ENCODE data around the gene WWOX. TPM values are rescaled to one million over a fixed set of nuclear protein-coding genes. Genes with fewer than 3 reads are reported as not detected.

WWOX gene
- total RNA-seq, 3 donors from 2014 or later (not counting 1 experiment from before 2014, with no cell fraction given): 21.0 to 29.8 (median 27.0) TPM

- no peak overlapping the region for H3K27ac Mint-ChIP-seq
- Histone ChIP-seq H3K9me3 (ENCODE audit: control insufficient read depth, insufficient read depth, low read length) (no peaks in the 10 kb centered on the region), H3K27me3 (ENCODE audit: control insufficient read depth, insufficient read depth, low read length) (no peaks in the 10 kb centered on the region), H3K36me3 (ENCODE audit: control insufficient read depth, insufficient read depth, low read length) (no peaks in the 10 kb centered on the region), H3K4me1 (ENCODE audit: control insufficient read depth, insufficient read depth, low read length) (no peaks in the 10 kb centered on the region), H3K27ac (ENCODE audit: low read length) (no peak overlapping the region), H3K4me3 (ENCODE audit: low read length) (no peak overlapping the region)
- no peak for DNase-seq
- no peak for ATAC-seq
- no peak overlapping the region for H3K4me3 Mint-ChIP-seq
- H3K36me3 Mint-ChIP-seq: no peaks in the 10 kb centered on the region
- H3K4me1 Mint-ChIP-seq: no peaks in the 10 kb centered on the region
- no peaks in the 10 kb centered on the region for H3K9me3 Mint-ChIP-seq
- intact Hi-C loops (cut with micrococcal nuclease): no loop called here
- H3K27me3 Mint-ChIP-seq (ENCODE audit: low read depth in 2 of 2): no peaks in the 10 kb centered on the region
- 95% methylated on average over 14 of the region's 14 CpGs for WGBS (ENCODE audit: insufficient coverage)
- no peak for TF ChIP-seq CTCF (IDR thresholded peaks at IDR 0.05)
Observed at GRCh38 chr16:78515421-78515820, 416.0 kb downstream of the WWOX start.

- WGBS (ENCODE audit: insufficient coverage): 92% methylated on average over 8 of the region's 9 CpGs
- no peaks in the 10 kb centered on the region for H3K9me3 ChIP-seq (ENCODE audit: control insufficient read depth, insufficient read depth, low read length)
- H3K27me3 Mint-ChIP-seq (ENCODE audit: low read depth in 2 of 2): no peaks in the 10 kb centered on the region
- no peaks in the 10 kb centered on the region for H3K4me1 Mint-ChIP-seq
- ATAC-seq: no peak
- H3K9me3 Mint-ChIP-seq: no peaks in the 10 kb centered on the region
- H3K36me3 Mint-ChIP-seq: no peaks in the 10 kb centered on the region
- H3K36me3 ChIP-seq (ENCODE audit: control insufficient read depth, insufficient read depth, low read length): no peaks in the 10 kb centered on the region
- no peak overlapping the region for H3K27ac Mint-ChIP-seq
- H3K4me1 ChIP-seq (ENCODE audit: control insufficient read depth, insufficient read depth, low read length): no peaks in the 10 kb centered on the region
- no peak overlapping the region for H3K27ac ChIP-seq (ENCODE audit: low read length)
- no peaks in the 10 kb centered on the region for H3K27me3 ChIP-seq (ENCODE audit: control insufficient read depth, insufficient read depth, low read length)
- no peak for TF ChIP-seq CTCF (IDR thresholded peaks at IDR 0.05)
- no peak for DNase-seq
- intact Hi-C loops (cut with micrococcal nuclease): no loop called here
- H3K4me3 Mint-ChIP-seq: no peak overlapping the region
- no peak overlapping the region for H3K4me3 ChIP-seq (ENCODE audit: low read length)
Observed at GRCh38 chr16:78516006-78516736, 416.7 kb downstream of the WWOX start.

GRCh38 chr16:78519896-78520295 lies 420.4 kb downstream of the WWOX start:
- WGBS (ENCODE audit: insufficient coverage): 93% methylated on average over 5 of the region's 8 CpGs
- no peaks in the 10 kb centered on the region for H3K27me3 Mint-ChIP-seq (ENCODE audit: low read depth in 2 of 2)
- H3K9me3 ChIP-seq (ENCODE audit: control insufficient read depth, insufficient read depth, low read length): no peaks in the 10 kb centered on the region
- H3K36me3 ChIP-seq (ENCODE audit: control insufficient read depth, insufficient read depth, low read length): no peaks in the 10 kb centered on the region
- H3K27me3 ChIP-seq (ENCODE audit: control insufficient read depth, insufficient read depth, low read length): no peaks in the 10 kb centered on the region
- H3K4me1 Mint-ChIP-seq: no peaks in the 10 kb centered on the region
- no peak overlapping the region for H3K27ac Mint-ChIP-seq
- intact Hi-C loops (cut with micrococcal nuclease): no loop called here
- no peak for TF ChIP-seq CTCF (IDR thresholded peaks at IDR 0.05)
- ATAC-seq (no peak), DNase-seq (no peak)
- H3K4me1 ChIP-seq (ENCODE audit: control insufficient read depth, insufficient read depth, low read length): no peaks in the 10 kb centered on the region
- H3K4me3 Mint-ChIP-seq: no peak overlapping the region
- H3K4me3 ChIP-seq (ENCODE audit: low read length): no peak overlapping the region
- no peaks in the 10 kb centered on the region for H3K36me3 Mint-ChIP-seq
- H3K27ac ChIP-seq (ENCODE audit: low read length): no peak overlapping the region
- no peaks in the 10 kb centered on the region for H3K9me3 Mint-ChIP-seq

- WGBS (ENCODE audit: insufficient coverage): 89% methylated on average over 3 of the region's 5 CpGs
- Histone ChIP-seq H3K4me3 (ENCODE audit: low read length) (no peak overlapping the region), H3K27ac (ENCODE audit: low read length) (no peak overlapping the region), H3K9me3 (ENCODE audit: control insufficient read depth, insufficient read depth, low read length) (no peaks in the 10 kb centered on the region), H3K36me3 (ENCODE audit: control insufficient read depth, insufficient read depth, low read length) (no peaks in the 10 kb centered on the region), H3K27me3 (ENCODE audit: control insufficient read depth, insufficient read depth, low read length) (no peaks in the 10 kb centered on the region), H3K4me1 (ENCODE audit: control insufficient read depth, insufficient read depth, low read length) (no peaks in the 10 kb centered on the region)
- DNase-seq: no peak
- intact Hi-C loops (cut with micrococcal nuclease): no loop called here
- Mint-ChIP-seq H3K27ac (no peak overlapping the region), H3K27me3 (ENCODE audit: low read depth in 2 of 2) (no peaks in the 10 kb centered on the region), H3K9me3 (no peaks in the 10 kb centered on the region), H3K36me3 (no peaks in the 10 kb centered on the region), H3K4me1 (no peaks in the 10 kb centered on the region), H3K4me3 (no peak overlapping the region)
- TF ChIP-seq CTCF (IDR thresholded peaks at IDR 0.05): no peak
- ATAC-seq: no peak
Observed at GRCh38 chr16:78520470-78520869, 421.0 kb downstream of the WWOX start.

All from natural killer cell (primary cell).